Peyer's patch (tissue), 4 donors: ENCODE results near the gene PARD3B.

Experiments
- CTCF ChIP-seq, 6 experiments: fragments of 450-650 bp in 4 of 6; fragments of 200-600 bp in 2 of 6; sonication (generic) in 1 of 6; IDR thresholded peaks; one replicate each; pipeline ENCODE4 v1.5.1; 2017 to 2019; ENCODE audit warnings: antibody characterized with exemption in 6 of 6, mild to moderate bottlenecking in 3 of 6, moderate library complexity in 1 of 6
- POLR2A ChIP-seq, 2 donors: fragments of 450-650 bp; IDR thresholded peaks; one replicate each; pipeline ENCODE4 v1.5.1; 2017; ENCODE audit warnings: antibody characterized with exemption in 2 of 2, mild to moderate bottlenecking in 2 of 2, moderate library complexity in 2 of 2

GRCh38 chr2:204608237-204608939, 63.1 kb downstream of the PARD3B start:
- TF ChIP-seq CTCF (IDR thresholded peaks at IDR 0.05) (no peak), POLR2A (IDR thresholded peaks at IDR 0.05) (no peak)
